ENCODE results near the gene FBXL13.
"Not testable (repeated sequence)": the region's sequence is repeated elsewhere in the genome, so short reads cannot be mapped to it uniquely, and the experiment has no call there.

Gene FBXL13

GRCh38 chr7:103078226-103078625 is 3.6 kb upstream of the FBXL13 start:
- not testable (repeated sequence) for DNase-seq

- no peak for DNase-seq
Observed at GRCh38 chr7:103077318-103077717, 2.7 kb upstream of the FBXL13 start.

GRCh38 chr7:103076764-103077163 is 2.2 kb upstream of the FBXL13 start:
- DNase-seq, result no peak

GRCh38 chr7:103075337-103075918 is 832 bp upstream of the FBXL13 start:
- DNase-seq, result peak; percentile 68

GRCh38 chr7:103073989-103074518 is 542 bp downstream of the FBXL13 start:
- DNase-seq, result no peak

GRCh38 chr7:103071000-103071399 is 3.6 kb downstream of the FBXL13 start:
- DNase-seq, result no peak

- DNase-seq, result no peak
Observed at GRCh38 chr7:103068414-103069403, 5.9 kb downstream of the FBXL13 start.

GRCh38 chr7:103065667-103066066 is 8.9 kb downstream of the FBXL13 start:
- DNase-seq, result peak; percentile 30

- no peak for DNase-seq
Observed at GRCh38 chr7:103063895-103064294, 10.7 kb downstream of the FBXL13 start.

- no peak for DNase-seq
Observed at GRCh38 chr7:103059471-103059870, 15.1 kb downstream of the FBXL13 start.

- DNase-seq, result no peak
Observed at GRCh38 chr7:103058122-103058521, 16.5 kb downstream of the FBXL13 start.

- not testable (repeated sequence) for DNase-seq
Observed at GRCh38 chr7:103056006-103056405, 18.6 kb downstream of the FBXL13 start.

- no peak for DNase-seq
Observed at GRCh38 chr7:103051519-103051918, 23.1 kb downstream of the FBXL13 start.

GRCh38 chr7:103048833-103049232 is 25.8 kb downstream of the FBXL13 start:
- no peak for DNase-seq

- not testable (repeated sequence) for DNase-seq
Observed at GRCh38 chr7:103041815-103042214, 32.8 kb downstream of the FBXL13 start.

- not testable (repeated sequence) for DNase-seq
Observed at GRCh38 chr7:103037823-103038739, 36.5 kb downstream of the FBXL13 start.

- no peak for DNase-seq
Observed at GRCh38 chr7:103037476-103037822, 37.1 kb downstream of the FBXL13 start.

- not testable (repeated sequence) for DNase-seq
Observed at GRCh38 chr7:103034318-103034717, 40.3 kb downstream of the FBXL13 start.

GRCh38 chr7:103031781-103032180 is 42.8 kb downstream of the FBXL13 start:
- no peak for DNase-seq

GRCh38 chr7:103031024-103031423 is 43.6 kb downstream of the FBXL13 start:
- DNase-seq, result no peak

GRCh38 chr7:103025341-103025740 is 49.3 kb downstream of the FBXL13 start:
- no peak for DNase-seq

GRCh38 chr7:103023578-103023977 is 51.0 kb downstream of the FBXL13 start:
- not testable (repeated sequence) for DNase-seq

GRCh38 chr7:103021490-103021889 is 53.1 kb downstream of the FBXL13 start:
- not testable (repeated sequence) for DNase-seq
